ENCODE measurements around the gene SHROOM1. TPM values are rescaled to one million over a fixed set of nuclear protein-coding genes. Genes with fewer than 3 reads are reported as not detected.

The SHROOM1 gene
- total RNA-seq, 1 experiment from 2014 or later: 22.7 TPM

DNA sequence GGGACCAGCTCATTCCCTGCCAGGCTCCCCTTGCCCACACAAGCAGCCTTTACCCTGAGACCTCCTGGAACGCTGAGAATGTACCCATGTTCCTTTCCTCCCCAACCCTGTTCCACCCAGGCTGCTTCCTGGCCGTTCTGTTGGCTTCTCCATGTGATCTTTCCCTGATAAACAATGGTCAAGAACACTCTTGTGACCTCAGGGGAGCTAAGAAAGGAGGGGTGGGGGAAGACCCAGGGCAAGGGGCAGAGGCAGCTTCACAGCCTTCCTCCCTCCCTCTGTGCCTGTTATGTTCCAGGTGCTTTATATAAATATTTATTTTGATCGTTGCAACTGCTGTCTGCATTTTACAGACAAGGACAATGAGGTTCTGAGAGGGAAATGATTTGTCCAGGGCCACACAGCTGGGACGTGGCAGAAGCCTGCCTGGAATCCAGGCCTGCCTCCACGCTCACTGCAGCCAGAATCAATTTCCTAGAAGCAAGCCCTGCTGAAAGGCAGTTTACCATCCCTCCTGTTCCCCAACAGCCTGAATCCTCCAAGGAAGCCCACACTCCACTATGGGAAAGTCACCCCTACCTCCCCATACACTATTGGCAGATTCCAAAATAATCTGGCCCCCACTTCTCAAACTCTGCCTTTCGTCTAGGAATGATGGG lies 3.9 kb downstream of the SHROOM1 start:
- H3K27ac Mint-ChIP-seq (ENCODE audit: low read depth, unreplicated experiment): no peak overlapping the region
- ChIA-PET CTCF (interaction anchor here (0.6 to 10.4 kb wide), 8 partner anchors 9 to 300 kb away, joined by 3 to 211 read pairs (median 10); partner anchors contain the start of genes GDF9 and UQCRQ), POLR2A (interaction anchor here (0.6 to 10.9 kb wide), 5 partner anchors 8 to 630 kb away, joined by 3 to 176 read pairs (median 3); partner anchors contain the start of genes GDF9, LEAP2 and UQCRQ)
- H3K4me1 Mint-ChIP-seq (ENCODE audit: insufficient read depth, unreplicated experiment): peaks cover 20% of the 10 kb centered on the region
- no peaks in the 10 kb centered on the region for H3K27me3 Mint-ChIP-seq (ENCODE audit: insufficient read depth, unreplicated experiment)
- H3K4me3 Mint-ChIP-seq (ENCODE audit: unreplicated experiment): no peak overlapping the region
- intact Hi-C loops (cut with micrococcal nuclease): no loop called here
- DNase-seq (ENCODE audit: unreplicated experiment): no peak
- TF ChIP-seq, protein P1, sequence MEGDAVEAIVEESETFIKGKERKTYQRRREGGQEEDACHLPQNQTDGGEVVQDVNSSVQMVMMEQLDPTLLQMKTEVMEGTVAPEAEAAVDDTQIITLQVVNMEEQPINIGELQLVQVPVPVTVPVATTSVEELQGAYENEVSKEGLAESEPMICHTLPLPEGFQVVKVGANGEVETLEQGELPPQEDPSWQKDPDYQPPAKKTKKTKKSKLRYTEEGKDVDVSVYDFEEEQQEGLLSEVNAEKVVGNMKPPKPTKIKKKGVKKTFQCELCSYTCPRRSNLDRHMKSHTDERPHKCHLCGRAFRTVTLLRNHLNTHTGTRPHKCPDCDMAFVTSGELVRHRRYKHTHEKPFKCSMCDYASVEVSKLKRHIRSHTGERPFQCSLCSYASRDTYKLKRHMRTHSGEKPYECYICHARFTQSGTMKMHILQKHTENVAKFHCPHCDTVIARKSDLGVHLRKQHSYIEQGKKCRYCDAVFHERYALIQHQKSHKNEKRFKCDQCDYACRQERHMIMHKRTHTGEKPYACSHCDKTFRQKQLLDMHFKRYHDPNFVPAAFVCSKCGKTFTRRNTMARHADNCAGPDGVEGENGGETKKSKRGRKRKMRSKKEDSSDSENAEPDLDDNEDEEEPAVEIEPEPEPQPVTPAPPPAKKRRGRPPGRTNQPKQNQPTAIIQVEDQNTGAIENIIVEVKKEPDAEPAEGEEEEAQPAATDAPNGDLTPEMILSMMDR (IDR thresholded peaks at IDR 0.05; ENCODE audit: unreplicated experiment): no peak
- H3K9me3 Mint-ChIP-seq (ENCODE audit: unreplicated experiment): no peaks in the 10 kb centered on the region
- no TSS peak for BruUV-seq (replicated peaks)
- H3K36me3 Mint-ChIP-seq (ENCODE audit: insufficient read depth, unreplicated experiment): peaks cover 34% of the 10 kb centered on the region

DNA sequence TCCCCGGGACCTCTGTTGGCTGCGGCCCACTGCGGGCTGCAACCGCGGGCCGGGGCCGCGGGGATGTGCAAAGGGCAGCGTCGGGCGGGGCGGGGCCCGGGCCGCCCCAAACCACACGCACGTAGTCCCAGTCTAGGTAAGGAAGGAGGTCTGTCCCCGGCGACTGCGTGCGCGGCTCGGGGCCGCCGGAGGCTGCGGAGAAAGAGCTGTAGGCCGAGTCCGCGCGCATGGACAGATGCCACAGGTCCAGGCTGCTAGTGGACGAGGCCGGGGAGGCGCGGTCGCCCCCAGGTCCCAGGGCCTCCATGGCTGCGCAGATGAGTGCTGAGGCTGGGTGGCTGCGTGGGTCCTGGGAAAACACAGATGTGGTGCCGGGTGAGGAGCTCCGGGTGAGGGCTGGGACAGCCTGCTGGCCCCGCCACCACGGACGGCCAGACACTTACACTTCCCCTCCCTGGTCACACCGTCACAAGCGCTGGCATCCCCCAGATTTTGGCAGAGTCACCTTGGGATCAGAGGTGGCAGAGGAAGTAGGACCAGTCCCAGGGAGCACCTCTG lies 4.5 kb downstream of the SHROOM1 start:
- intact Hi-C loops (cut with micrococcal nuclease): no loop called here
- BruUV-seq (replicated peaks): no TSS peak
- Mint-ChIP-seq H3K4me3 (ENCODE audit: unreplicated experiment) (no peak overlapping the region), H3K27ac (ENCODE audit: low read depth, unreplicated experiment) (no peak overlapping the region), H3K4me1 (ENCODE audit: insufficient read depth, unreplicated experiment) (peaks cover 14% of the 10 kb centered on the region), H3K36me3 (ENCODE audit: insufficient read depth, unreplicated experiment) (peaks cover 30% of the 10 kb centered on the region), H3K9me3 (ENCODE audit: unreplicated experiment) (no peaks in the 10 kb centered on the region), H3K27me3 (ENCODE audit: insufficient read depth, unreplicated experiment) (no peaks in the 10 kb centered on the region)
- no peak for DNase-seq (ENCODE audit: unreplicated experiment)
- CTCF ChIA-PET: interaction anchor here (0.6 to 10.4 kb wide), 7 partner anchors 8 to 299 kb away, joined by 3 to 211 read pairs (median 4); partner anchors contain the start of genes GDF9 and UQCRQ
- TF ChIP-seq, protein P1 (IDR thresholded peaks at IDR 0.05; ENCODE audit: unreplicated experiment): no peak
- POLR2A ChIA-PET: interaction anchor here (0.6 to 1.3 kb wide), 3 partner anchors 58 to 631 kb away, joined by 3 read pairs; no protein-coding TSS in a partner anchor

DNA sequence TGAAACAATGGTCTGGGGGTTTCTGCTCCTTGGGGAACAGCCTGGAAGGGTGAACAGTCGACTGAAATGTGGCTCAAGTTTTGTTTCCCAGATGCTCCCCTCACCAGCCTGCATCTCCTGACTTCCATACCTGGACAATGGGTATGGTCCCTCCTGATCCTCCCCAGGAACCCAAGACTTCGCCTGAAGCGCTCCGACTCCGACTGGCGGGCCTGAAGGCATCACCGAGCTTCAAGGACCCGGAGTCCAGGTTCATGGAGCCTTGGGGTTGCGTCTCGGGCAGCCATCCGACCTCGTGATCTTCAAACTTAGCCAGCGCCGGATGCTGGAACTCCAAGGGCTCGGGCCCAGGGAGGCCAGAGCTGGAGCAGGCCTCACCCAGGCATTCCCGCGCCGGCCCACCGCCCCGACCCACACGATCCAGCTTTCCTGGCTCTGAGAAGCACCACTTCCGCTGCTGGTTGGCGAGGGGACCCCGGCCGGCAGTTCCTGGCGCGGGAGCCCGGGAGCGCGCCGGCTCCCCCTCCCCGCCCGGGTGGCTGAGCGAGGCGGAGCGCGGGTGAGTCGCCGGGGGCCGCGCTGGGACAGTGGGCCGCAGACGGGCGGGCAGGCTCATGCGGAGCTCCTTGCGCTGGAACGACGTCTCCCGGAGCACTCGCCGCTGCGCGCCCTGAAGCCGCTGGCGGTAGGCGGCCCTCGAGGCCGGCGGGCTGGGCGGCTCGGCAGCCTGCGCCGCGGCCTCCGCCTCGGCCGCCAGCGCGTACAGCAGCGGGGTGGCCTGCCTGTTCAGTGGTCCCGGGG lies 5.2 kb downstream of the SHROOM1 start:
- BruUV-seq (replicated peaks): no TSS peak
- TF ChIP-seq, protein P1 (IDR thresholded peaks at IDR 0.05; ENCODE audit: unreplicated experiment): no peak
- no peaks in the 10 kb centered on the region for H3K27me3 Mint-ChIP-seq (ENCODE audit: insufficient read depth, unreplicated experiment)
- intact Hi-C loops (cut with micrococcal nuclease): no loop called here
- DNase-seq (ENCODE audit: unreplicated experiment): no peak
- H3K4me3 Mint-ChIP-seq (ENCODE audit: unreplicated experiment): no peak overlapping the region
- H3K27ac Mint-ChIP-seq (ENCODE audit: low read depth, unreplicated experiment): no peak overlapping the region
- H3K36me3 Mint-ChIP-seq (ENCODE audit: insufficient read depth, unreplicated experiment): peaks cover 30% of the 10 kb centered on the region
- POLR2A ChIA-PET: interaction anchor here (0.6 to 1.0 kb wide), 3 partner anchors 43 to 99 kb away, joined by 3 read pairs; no protein-coding TSS in a partner anchor
- H3K9me3 Mint-ChIP-seq (ENCODE audit: unreplicated experiment): no peaks in the 10 kb centered on the region
- CTCF ChIA-PET: interaction anchor here (0.7 to 6.1 kb wide), 6 partner anchors 8 to 298 kb away, joined by 3 to 72 read pairs (median 5); no protein-coding TSS in a partner anchor
- peaks cover 14% of the 10 kb centered on the region for H3K4me1 Mint-ChIP-seq (ENCODE audit: insufficient read depth, unreplicated experiment)
